ENCODE data around the gene TMPRSS7.

Gene TMPRSS7

GRCh38 chr3:112004187-112004586 lies 30.3 kb upstream of the TMPRSS7 start:
- no peak for DNase-seq (ENCODE audit: low read depth, low spot score)
- Histone ChIP-seq H3K27me3 (ENCODE audit: insufficient read depth, insufficient read length) (peaks cover 21% of the 10 kb centered on the region), H3K4me3 (ENCODE audit: insufficient read length, low read depth) (no peak overlapping the region), H3K36me3 (ENCODE audit: insufficient read depth, insufficient read length, low read length) (no peaks in the 10 kb centered on the region), H3K9me3 (ENCODE audit: insufficient read depth, low read length) (no peaks in the 10 kb centered on the region), H3K4me1 (ENCODE audit: insufficient read depth, insufficient read length) (peaks cover 6% of the 10 kb centered on the region), H3K9ac (ENCODE audit: insufficient read length, low read depth) (no peak overlapping the region)
- TF ChIP-seq YY1 (IDR thresholded peaks at IDR 0.05; ENCODE audit: insufficient read depth, insufficient read length) (no peak), SUZ12 (IDR thresholded peaks at IDR 0.05; ENCODE audit: extremely low read depth, insufficient read depth, insufficient read length) (no peak), ZNF274 (IDR thresholded peaks at IDR 0.05; ENCODE audit: low read depth, low read length) (no peak)

- TF ChIP-seq SUZ12 (IDR thresholded peaks at IDR 0.05; ENCODE audit: extremely low read depth, insufficient read depth, insufficient read length) (no peak), YY1 (IDR thresholded peaks at IDR 0.05; ENCODE audit: insufficient read depth, insufficient read length) (no peak), ZNF274 (IDR thresholded peaks at IDR 0.05; ENCODE audit: low read depth, low read length) (no peak)
- Histone ChIP-seq H3K9me3 (ENCODE audit: insufficient read depth, low read length) (no peaks in the 10 kb centered on the region), H3K4me1 (ENCODE audit: insufficient read depth, insufficient read length) (peaks cover 6% of the 10 kb centered on the region), H3K36me3 (ENCODE audit: insufficient read depth, insufficient read length, low read length) (no peaks in the 10 kb centered on the region), H3K4me3 (ENCODE audit: insufficient read length, low read depth) (no peak overlapping the region), H3K9ac (ENCODE audit: insufficient read length, low read depth) (no peak overlapping the region), H3K27me3 (ENCODE audit: insufficient read depth, insufficient read length) (peaks cover 19% of the 10 kb centered on the region)
- DNase-seq (ENCODE audit: low read depth, low spot score), result no peak
Measured at GRCh38 chr3:112004669-112005068, 29.9 kb upstream of the TMPRSS7 start.

GRCh38 chr3:112005091-112005672 lies 29.4 kb upstream of the TMPRSS7 start:
- Histone ChIP-seq H3K27me3 (ENCODE audit: insufficient read depth, insufficient read length) (peaks cover 19% of the 10 kb centered on the region), H3K4me3 (ENCODE audit: insufficient read length, low read depth) (no peak overlapping the region), H3K36me3 (ENCODE audit: insufficient read depth, insufficient read length, low read length) (no peaks in the 10 kb centered on the region), H3K9ac (ENCODE audit: insufficient read length, low read depth) (no peak overlapping the region), H3K9me3 (ENCODE audit: insufficient read depth, low read length) (no peaks in the 10 kb centered on the region), H3K4me1 (ENCODE audit: insufficient read depth, insufficient read length) (peaks cover 6% of the 10 kb centered on the region)
- TF ChIP-seq YY1 (IDR thresholded peaks at IDR 0.05; ENCODE audit: insufficient read depth, insufficient read length) (no peak), ZNF274 (IDR thresholded peaks at IDR 0.05; ENCODE audit: low read depth, low read length) (no peak), SUZ12 (IDR thresholded peaks at IDR 0.05; ENCODE audit: extremely low read depth, insufficient read depth, insufficient read length) (no peak)
- DNase-seq (ENCODE audit: low read depth, low spot score), result no peak

GRCh38 chr3:112007633-112008032 lies 26.9 kb upstream of the TMPRSS7 start:
- no peak for TF ChIP-seq ZNF274 (IDR thresholded peaks at IDR 0.05; ENCODE audit: low read depth, low read length)
- TF ChIP-seq YY1 (IDR thresholded peaks at IDR 0.05; ENCODE audit: insufficient read depth, insufficient read length), result no peak
- TF ChIP-seq SUZ12 (IDR thresholded peaks at IDR 0.05; ENCODE audit: extremely low read depth, insufficient read depth, insufficient read length), result no peak
- H3K36me3 ChIP-seq (ENCODE audit: insufficient read depth, insufficient read length, low read length), result peaks cover 3% of the 10 kb centered on the region
- DNase-seq (ENCODE audit: low read depth, low spot score), result no peak
- H3K4me1 ChIP-seq (ENCODE audit: insufficient read depth, insufficient read length), result peaks cover 6% of the 10 kb centered on the region
- no peak overlapping the region for H3K9ac ChIP-seq (ENCODE audit: insufficient read length, low read depth)
- no peak overlapping the region for H3K4me3 ChIP-seq (ENCODE audit: insufficient read length, low read depth)
- no peaks in the 10 kb centered on the region for H3K9me3 ChIP-seq (ENCODE audit: insufficient read depth, low read length)
- H3K27me3 ChIP-seq (ENCODE audit: insufficient read depth, insufficient read length), result peaks cover 11% of the 10 kb centered on the region

- TF ChIP-seq SUZ12 (IDR thresholded peaks at IDR 0.05; ENCODE audit: extremely low read depth, insufficient read depth, insufficient read length) (no peak), YY1 (IDR thresholded peaks at IDR 0.05; ENCODE audit: insufficient read depth, insufficient read length) (no peak), ZNF274 (IDR thresholded peaks at IDR 0.05; ENCODE audit: low read depth, low read length) (no peak)
- DNase-seq (ENCODE audit: low read depth, low spot score), result no peak
- Histone ChIP-seq H3K9ac (ENCODE audit: insufficient read length, low read depth) (no peak overlapping the region), H3K27me3 (ENCODE audit: insufficient read depth, insufficient read length) (no peaks in the 10 kb centered on the region), H3K9me3 (ENCODE audit: insufficient read depth, low read length) (no peaks in the 10 kb centered on the region), H3K36me3 (ENCODE audit: insufficient read depth, insufficient read length, low read length) (peaks cover 3% of the 10 kb centered on the region), H3K4me3 (ENCODE audit: insufficient read length, low read depth) (no peak overlapping the region), H3K4me1 (ENCODE audit: insufficient read depth, insufficient read length) (no peaks in the 10 kb centered on the region)
Measured at GRCh38 chr3:112009670-112010069, 24.9 kb upstream of the TMPRSS7 start.

GRCh38 chr3:112010636-112011035 lies 23.9 kb upstream of the TMPRSS7 start:
- Histone ChIP-seq H3K4me1 (ENCODE audit: insufficient read depth, insufficient read length) (no peaks in the 10 kb centered on the region), H3K36me3 (ENCODE audit: insufficient read depth, insufficient read length, low read length) (peaks cover 3% of the 10 kb centered on the region), H3K9ac (ENCODE audit: insufficient read length, low read depth) (no peak overlapping the region), H3K4me3 (ENCODE audit: insufficient read length, low read depth) (no peak overlapping the region), H3K9me3 (ENCODE audit: insufficient read depth, low read length) (no peaks in the 10 kb centered on the region), H3K27me3 (ENCODE audit: insufficient read depth, insufficient read length) (no peaks in the 10 kb centered on the region)
- TF ChIP-seq SUZ12 (IDR thresholded peaks at IDR 0.05; ENCODE audit: extremely low read depth, insufficient read depth, insufficient read length), result no peak
- no peak for TF ChIP-seq YY1 (IDR thresholded peaks at IDR 0.05; ENCODE audit: insufficient read depth, insufficient read length)
- TF ChIP-seq ZNF274 (IDR thresholded peaks at IDR 0.05; ENCODE audit: low read depth, low read length), result no peak
- no peak for DNase-seq (ENCODE audit: low read depth, low spot score)

GRCh38 chr3:112011376-112011940 lies 23.1 kb upstream of the TMPRSS7 start:
- H3K9me3 ChIP-seq (ENCODE audit: insufficient read depth, low read length), result no peaks in the 10 kb centered on the region
- H3K9ac ChIP-seq (ENCODE audit: insufficient read length, low read depth), result no peak overlapping the region
- H3K4me3 ChIP-seq (ENCODE audit: insufficient read length, low read depth), result no peak overlapping the region
- no peak for TF ChIP-seq YY1 (IDR thresholded peaks at IDR 0.05; ENCODE audit: insufficient read depth, insufficient read length)
- no peak for TF ChIP-seq SUZ12 (IDR thresholded peaks at IDR 0.05; ENCODE audit: extremely low read depth, insufficient read depth, insufficient read length)
- no peak for TF ChIP-seq ZNF274 (IDR thresholded peaks at IDR 0.05; ENCODE audit: low read depth, low read length)
- no peaks in the 10 kb centered on the region for H3K4me1 ChIP-seq (ENCODE audit: insufficient read depth, insufficient read length)
- H3K36me3 ChIP-seq (ENCODE audit: insufficient read depth, insufficient read length, low read length), result peaks cover 3% of the 10 kb centered on the region
- no peaks in the 10 kb centered on the region for H3K27me3 ChIP-seq (ENCODE audit: insufficient read depth, insufficient read length)
- no peak for DNase-seq (ENCODE audit: low read depth, low spot score)

Data from NT2/D1 (cell line).